ENCODE data around the gene FSIP1. TPM values are rescaled to one million over a fixed set of nuclear protein-coding genes. Genes with fewer than 3 reads are reported as not detected.
A peak's percentile ranks its signal among the peaks of the same experiment; 100 is the strongest.

FSIP1 gene
- total RNA-seq, 2 donors from 2014 or later: 0.31 to 1.5 TPM

GRCh38 chr15:39717134-39717533 lies 65.5 kb downstream of the FSIP1 start:
- H3K9me3 Mint-ChIP-seq: no peaks in the 10 kb centered on the region
- no peak overlapping the region for H3K4me3 Mint-ChIP-seq
- peaks cover 29 to 32% of the 10 kb centered on the region in 2 donors for H3K4me1 Mint-ChIP-seq (ENCODE audit: low read depth in 2 of 2)
- no peaks in the 10 kb centered on the region for H3K27me3 Mint-ChIP-seq
- DNase-seq (ENCODE audit: low spot score): no peak
- H3K36me3 Mint-ChIP-seq: no peaks in the 10 kb centered on the region
- no peak overlapping the region for H3K27ac Mint-ChIP-seq
- no peak for ATAC-seq

- Mint-ChIP-seq H3K27me3 (no peaks in the 10 kb centered on the region), H3K4me3 (no peak overlapping the region), H3K4me1 (ENCODE audit: low read depth in 2 of 2) (peaks cover 16 to 19% of the 10 kb centered on the region in 2 donors)
Measured at GRCh38 chr15:39714251-39714650, 68.4 kb downstream of the FSIP1 start.

GRCh38 chr15:39713846-39714245 lies 68.8 kb downstream of the FSIP1 start:
- no peaks in the 10 kb centered on the region for H3K9me3 Mint-ChIP-seq
- H3K27ac Mint-ChIP-seq: no peak overlapping the region
- H3K4me3 Mint-ChIP-seq: no peak overlapping the region
- no peaks in the 10 kb centered on the region for H3K36me3 Mint-ChIP-seq
- no peak for DNase-seq (ENCODE audit: low spot score)
- ATAC-seq: no peak
- no peaks in the 10 kb centered on the region for H3K27me3 Mint-ChIP-seq
- peaks cover 16 to 19% of the 10 kb centered on the region in 2 donors for H3K4me1 Mint-ChIP-seq (ENCODE audit: low read depth in 2 of 2)

More at GRCh38 chr15:39714251-39714650, 68.4 kb downstream of the FSIP1 start:
- Mint-ChIP-seq H3K9me3 (no peaks in the 10 kb centered on the region), H3K36me3 (no peaks in the 10 kb centered on the region), H3K27ac (no peak overlapping the region)
- DNase-seq (ENCODE audit: low spot score) (no peak), ATAC-seq (no peak)

- Mint-ChIP-seq H3K4me1 (ENCODE audit: low read depth in 2 of 2) (peaks cover 7% of the 10 kb centered on the region in 2 donors), H3K27ac (no peak overlapping the region)
- no peak for ATAC-seq
Measured at GRCh38 chr15:39710681-39711080, 72.0 kb downstream of the FSIP1 start.

GRCh38 chr15:39709941-39710340 lies 72.7 kb downstream of the FSIP1 start:
- no peak overlapping the region for H3K4me3 Mint-ChIP-seq
- DNase-seq (ENCODE audit: low spot score) (no peak), ATAC-seq (no peak)
- no peaks in the 10 kb centered on the region for H3K36me3 Mint-ChIP-seq
- peaks cover under 1% of the 10 kb centered on the region in 2 donors for H3K4me1 Mint-ChIP-seq (ENCODE audit: low read depth in 2 of 2)
- no peaks in the 10 kb centered on the region for H3K9me3 Mint-ChIP-seq
- no peak overlapping the region for H3K27ac Mint-ChIP-seq
- H3K27me3 Mint-ChIP-seq: no peaks in the 10 kb centered on the region

More at GRCh38 chr15:39710681-39711080, 72.0 kb downstream of the FSIP1 start:
- Mint-ChIP-seq H3K9me3 (no peaks in the 10 kb centered on the region), H3K36me3 (no peaks in the 10 kb centered on the region), H3K27me3 (no peaks in the 10 kb centered on the region), H3K4me3 (no peak overlapping the region)
- DNase-seq (ENCODE audit: low spot score): no peak

GRCh38 chr15:39706206-39706605 lies 76.4 kb downstream of the FSIP1 start:
- H3K36me3 Mint-ChIP-seq: no peaks in the 10 kb centered on the region
- peaks cover 5 to 7% of the 10 kb centered on the region in 2 donors for H3K4me1 Mint-ChIP-seq (ENCODE audit: low read depth in 2 of 2)
- H3K9me3 Mint-ChIP-seq: no peaks in the 10 kb centered on the region
- H3K4me3 Mint-ChIP-seq: no peak overlapping the region
- no peak for ATAC-seq
- H3K27me3 Mint-ChIP-seq: no peaks in the 10 kb centered on the region
- H3K27ac Mint-ChIP-seq: no peak overlapping the region
- DNase-seq (ENCODE audit: low spot score): no peak

- Mint-ChIP-seq H3K4me3 (no peak overlapping the region), H3K27me3 (no peaks in the 10 kb centered on the region), H3K36me3 (no peaks in the 10 kb centered on the region), H3K27ac (peak overlapping the region in 1 of 2 donors; percentile 15), H3K9me3 (no peaks in the 10 kb centered on the region), H3K4me1 (ENCODE audit: low read depth in 2 of 2) (peaks cover 5 to 7% of the 10 kb centered on the region in 2 donors)
- DNase-seq (ENCODE audit: low spot score) (no peak), ATAC-seq (peak in 1 of 2 donors; percentile 24)
Measured at GRCh38 chr15:39704689-39705088, 78.0 kb downstream of the FSIP1 start.

- DNase-seq (ENCODE audit: low spot score) (no peak), ATAC-seq (no peak)
- Mint-ChIP-seq H3K36me3 (no peaks in the 10 kb centered on the region), H3K27me3 (no peaks in the 10 kb centered on the region), H3K9me3 (no peaks in the 10 kb centered on the region), H3K4me1 (ENCODE audit: low read depth in 2 of 2) (peaks cover 5 to 7% of the 10 kb centered on the region in 2 donors), H3K27ac (peak overlapping the region in 1 of 2 donors; percentile 15), H3K4me3 (no peak overlapping the region)
Measured at GRCh38 chr15:39704235-39704634, 78.4 kb downstream of the FSIP1 start.

- Mint-ChIP-seq H3K4me1 (ENCODE audit: low read depth in 2 of 2) (peaks cover 5 to 7% of the 10 kb centered on the region in 2 donors), H3K27me3 (no peaks in the 10 kb centered on the region), H3K36me3 (no peaks in the 10 kb centered on the region), H3K9me3 (no peaks in the 10 kb centered on the region), H3K27ac (no peak overlapping the region), H3K4me3 (no peak overlapping the region)
- DNase-seq (ENCODE audit: low spot score): no peak
- no peak for ATAC-seq
Measured at GRCh38 chr15:39701988-39702387, 80.7 kb downstream of the FSIP1 start.

GRCh38 chr15:39700375-39700700 lies 82.3 kb downstream of the FSIP1 start:
- Mint-ChIP-seq H3K27me3 (no peaks in the 10 kb centered on the region), H3K36me3 (no peaks in the 10 kb centered on the region), H3K4me3 (no peak overlapping the region), H3K4me1 (ENCODE audit: low read depth in 2 of 2) (peaks cover 5 to 10% of the 10 kb centered on the region in 2 donors), H3K27ac (no peak overlapping the region), H3K9me3 (no peaks in the 10 kb centered on the region)
- DNase-seq (ENCODE audit: low spot score) (no peak), ATAC-seq (no peak)

- H3K27me3 Mint-ChIP-seq: no peaks in the 10 kb centered on the region
- ATAC-seq (no peak), DNase-seq (ENCODE audit: low spot score) (no peak)
- H3K4me1 Mint-ChIP-seq (ENCODE audit: low read depth in 2 of 2): peaks cover 3 to 8% of the 10 kb centered on the region in 2 donors
- H3K27ac Mint-ChIP-seq: no peak overlapping the region
- no peaks in the 10 kb centered on the region for H3K36me3 Mint-ChIP-seq
- H3K4me3 Mint-ChIP-seq: no peak overlapping the region
- no peaks in the 10 kb centered on the region for H3K9me3 Mint-ChIP-seq
Measured at GRCh38 chr15:39699516-39700374, 82.9 kb downstream of the FSIP1 start.

GRCh38 chr15:39698444-39699390 lies 83.9 kb downstream of the FSIP1 start:
- no peak for DNase-seq (ENCODE audit: low spot score)
- H3K4me3 Mint-ChIP-seq: no peak overlapping the region
- H3K4me1 Mint-ChIP-seq (ENCODE audit: low read depth in 2 of 2): peaks cover 0 to 7% of the 10 kb centered on the region in 2 donors
- no peaks in the 10 kb centered on the region for H3K27me3 Mint-ChIP-seq
- peak overlapping the region in 1 of 2 donors; percentile 13 for H3K27ac Mint-ChIP-seq
- no peak for ATAC-seq
- no peaks in the 10 kb centered on the region for H3K36me3 Mint-ChIP-seq
- H3K9me3 Mint-ChIP-seq: no peaks in the 10 kb centered on the region

GRCh38 chr15:39697509-39697908 lies 85.1 kb downstream of the FSIP1 start:
- Mint-ChIP-seq H3K36me3 (no peaks in the 10 kb centered on the region), H3K4me1 (ENCODE audit: low read depth in 2 of 2) (peaks cover 0 to 7% of the 10 kb centered on the region in 2 donors), H3K4me3 (no peak overlapping the region), H3K9me3 (no peaks in the 10 kb centered on the region), H3K27ac (no peak overlapping the region), H3K27me3 (no peaks in the 10 kb centered on the region)
- DNase-seq (ENCODE audit: low spot score) (no peak), ATAC-seq (no peak)

GRCh38 chr15:39695793-39696192 lies 86.8 kb downstream of the FSIP1 start:
- Mint-ChIP-seq H3K9me3 (no peaks in the 10 kb centered on the region), H3K36me3 (no peaks in the 10 kb centered on the region), H3K27me3 (no peaks in the 10 kb centered on the region), H3K4me1 (ENCODE audit: low read depth in 2 of 2) (peaks cover 0 to 9% of the 10 kb centered on the region in 2 donors), H3K4me3 (no peak overlapping the region), H3K27ac (no peak overlapping the region)
- no peak for DNase-seq (ENCODE audit: low spot score)
- no peak for ATAC-seq
